Choroid plexus epithelial cell (primary cell): ENCODE measurements around the gene SCUBE3.

Source experiments
- DNase-seq: peaks from one replicate; pipeline ENCODE4 v3.0.0-alpha.2; 2010; ENCODE audit warnings: low read depth
- H3K4me3 ChIP-seq: 2 replicates; pipeline ENCODE4 v1.5.1; 2011; ENCODE audit warnings: low read depth, mild to moderate bottlenecking, control low read depth, low read length, moderate library complexity
- CTCF ChIP-seq: conservative IDR thresholded peaks from 2 replicates; pipeline ENCODE4 v1.5.1; 2011; ENCODE audit warnings: low read depth, mild to moderate bottlenecking, control low read depth, inconsistent platforms, low read length, moderate library complexity

The SCUBE3 gene

DNA sequence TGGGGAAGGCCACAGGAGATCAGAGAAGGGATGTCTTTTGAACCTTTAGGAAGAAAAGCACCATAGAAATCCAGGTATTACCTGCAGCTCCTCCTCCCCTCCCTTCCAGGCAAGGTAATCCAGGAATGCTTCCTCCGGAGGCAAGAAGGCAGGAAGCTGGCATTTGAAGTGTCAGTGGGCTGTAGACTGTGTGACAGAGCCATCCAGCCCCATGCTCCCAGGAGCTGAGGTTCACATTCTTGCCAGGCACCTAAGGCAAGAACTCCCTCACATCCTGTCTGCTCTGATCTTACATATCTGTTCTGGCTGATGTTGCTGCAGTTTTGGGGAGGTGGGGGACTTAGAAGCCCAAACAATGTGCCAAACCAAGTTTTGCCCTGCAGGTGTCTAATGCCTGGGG, 27.8 kb upstream of the SCUBE3 start:
- H3K4me3 ChIP-seq: no peak overlapping the region
- DNase-seq: no peak
- TF ChIP-seq CTCF: no peak

DNA sequence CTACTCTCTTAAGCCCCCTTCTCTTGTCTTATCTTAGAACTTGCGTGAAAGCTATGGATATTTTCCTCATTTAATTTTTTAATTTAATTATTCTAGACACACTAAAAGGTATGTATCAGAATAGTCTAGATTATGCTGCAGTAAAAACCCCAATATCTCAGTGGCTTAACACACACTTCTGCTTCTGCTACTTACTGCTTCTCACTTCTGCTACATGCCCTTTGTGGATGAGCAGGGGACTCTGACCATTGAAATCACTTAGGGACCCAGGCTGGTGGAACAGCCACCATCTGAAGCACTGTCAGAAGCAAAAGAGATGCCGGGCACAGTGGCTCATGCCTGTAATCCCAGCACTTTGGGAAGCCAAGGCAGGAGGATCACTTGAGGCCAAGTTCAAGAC, 27.2 kb upstream of the SCUBE3 start:
- no peak for TF ChIP-seq CTCF
- no peak for DNase-seq
- no peak overlapping the region for H3K4me3 ChIP-seq

DNA sequence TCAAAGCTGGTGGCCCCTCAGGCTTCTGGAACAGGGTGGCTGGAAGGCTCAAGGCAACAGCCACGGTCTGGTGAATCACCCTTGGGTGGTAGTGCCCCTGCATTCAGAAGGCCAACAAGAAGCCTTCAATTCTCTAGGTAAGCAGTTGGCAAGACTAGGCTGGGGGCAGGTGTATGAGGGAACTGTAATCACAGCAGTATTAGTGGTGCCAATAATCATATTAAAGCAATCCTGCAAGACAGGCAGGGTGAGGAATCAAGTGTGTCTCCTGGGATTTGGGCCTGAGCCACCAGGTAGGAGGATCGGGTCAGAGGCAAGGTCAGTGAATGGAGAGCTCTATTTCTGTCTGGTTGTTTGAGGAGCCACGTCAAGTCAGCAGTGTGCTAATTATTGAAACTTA, 24.9 kb upstream of the SCUBE3 start:
- no peak overlapping the region for H3K4me3 ChIP-seq
- DNase-seq: no peak
- no peak for TF ChIP-seq CTCF

GRCh38 chr6:35190306-35190705, 23.4 kb upstream of the SCUBE3 start:
- DNase-seq: no peak
- no peak overlapping the region for H3K4me3 ChIP-seq
- TF ChIP-seq CTCF: no peak

DNA sequence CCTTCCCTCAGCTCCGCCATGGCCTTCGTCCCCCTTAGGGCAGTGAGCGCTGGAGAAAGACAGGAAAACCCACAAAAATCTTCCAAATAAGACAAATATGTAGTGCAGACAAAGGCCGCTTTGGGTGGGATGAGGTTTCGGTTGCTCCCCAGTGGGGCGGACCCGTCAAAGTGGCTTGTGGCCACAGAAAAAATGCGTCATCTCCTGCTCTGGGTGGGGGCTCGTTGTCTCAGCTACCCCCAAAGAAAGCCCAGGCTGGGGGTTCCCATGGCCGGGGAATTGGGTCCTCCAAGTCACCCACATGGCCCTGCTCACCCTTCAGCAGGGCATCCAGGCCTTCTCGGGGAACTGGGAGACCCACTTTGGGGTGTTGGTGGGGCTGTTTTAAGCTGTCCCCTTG, 21.9 kb upstream of the SCUBE3 start:
- H3K4me3 ChIP-seq: no peak overlapping the region
- TF ChIP-seq CTCF: no peak
- no peak for DNase-seq

GRCh38 chr6:35192301-35192860, 21.4 kb upstream of the SCUBE3 start:
- DNase-seq: no peak
- no peak for TF ChIP-seq CTCF
- no peak overlapping the region for H3K4me3 ChIP-seq

GRCh38 chr6:35194390-35194789, 19.4 kb upstream of the SCUBE3 start:
- no peak for TF ChIP-seq CTCF
- H3K4me3 ChIP-seq: no peak overlapping the region
- DNase-seq: no peak
